ENCODE results near the gene SLC12A8.

SLC12A8 gene

GRCh38 chr3:125042725-125043406 lies 169.7 kb downstream of the SLC12A8 start:
- DNase-seq (ENCODE audit: insufficient read length, low spot score): no peak
- FAIRE-seq: no peak

- DNase-seq (ENCODE audit: insufficient read length, low spot score) (no peak), FAIRE-seq (no peak)
These were observed 173.1 kb downstream of the SLC12A8 start for GRCh38 chr3:125039131-125040100.

DNA sequence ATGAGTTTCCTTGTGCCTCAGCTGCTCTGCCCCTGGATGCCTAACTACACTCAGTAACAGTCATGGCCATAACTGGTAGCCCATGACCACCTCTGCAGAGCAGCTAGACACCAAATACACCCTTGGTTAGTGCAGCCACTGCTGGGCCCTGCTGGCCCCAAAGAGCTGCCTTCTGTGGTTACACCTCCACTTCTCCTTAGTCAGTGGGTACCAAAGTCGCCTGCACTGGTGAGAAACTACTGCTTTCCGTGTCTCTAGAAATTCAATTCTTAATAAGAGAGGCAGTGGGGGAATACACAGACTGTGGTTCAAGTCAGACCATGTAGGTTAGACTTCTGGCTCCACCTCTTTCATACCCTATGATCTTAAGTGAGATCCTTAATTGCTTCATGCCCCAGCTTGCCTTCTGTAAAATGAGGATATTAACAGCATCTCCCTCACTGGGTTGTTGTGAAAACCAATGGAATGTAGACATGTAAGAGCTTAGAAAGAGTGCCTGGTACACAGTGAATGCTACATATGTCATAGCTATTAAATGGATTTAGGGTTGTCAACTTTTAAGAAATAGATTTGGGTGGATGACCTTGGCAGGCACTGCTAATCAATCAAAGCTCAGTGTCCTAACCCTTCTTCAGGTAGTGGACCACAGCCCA lies 174.9 kb downstream of the SLC12A8 start:
- DNase-seq (ENCODE audit: insufficient read length, low spot score) (no peak), FAIRE-seq (no peak)

- FAIRE-seq (no peak), DNase-seq (ENCODE audit: insufficient read length, low spot score) (no peak)
These were observed 177.3 kb downstream of the SLC12A8 start for GRCh38 chr3:125035217-125035616.

- DNase-seq (ENCODE audit: insufficient read length, low spot score) (no peak), FAIRE-seq (no peak)
These were observed 178.9 kb downstream of the SLC12A8 start for GRCh38 chr3:125033616-125034015.

- DNase-seq (ENCODE audit: insufficient read length, low spot score): no peak
- no peak for FAIRE-seq
These were observed 179.4 kb downstream of the SLC12A8 start for GRCh38 chr3:125033135-125033534.

- no peak for FAIRE-seq
- DNase-seq (ENCODE audit: insufficient read length, low spot score): no peak
These were observed 179.9 kb downstream of the SLC12A8 start for GRCh38 chr3:125032683-125033082.
